H1 (cell line): Measurements from ENCODE around the gene HTR2A. TPM values are rescaled to one million over a fixed set of nuclear protein-coding genes. Genes with fewer than 3 reads are reported as not detected.

Experiments used
- CTCF ChIA-PET: fragments of 300-600 bp; sonication (Branson Sonifier 250); formaldehyde crosslinking; loops from one replicate; lab custom pipeline; 2021; ENCODE audit not compliant: partially characterized antibody; lab: Charles Lee
- POLR2A ChIA-PET: fragments of 300-600 bp; sonication (Branson Sonifier 250); formaldehyde crosslinking; loops from one replicate; lab custom pipeline; 2021; ENCODE audit warnings: inconsistent platforms; ENCODE audit not compliant: partially characterized antibody; lab: Charles Lee
- DNase-seq, 2 experiments: peaks; one replicate each; pipeline versions ENCODE4 v3.0.0 to v3.0.0-alpha.2; 2010 to 2022; ENCODE audit warnings: low spot score in 2 of 2, low read depth in 1 of 2, mixed read lengths in 1 of 2
- FAIRE-seq: peaks from 2 replicates; lab custom pipeline; 2011; peaks lifted over from hg19 to GRCh38; lab: Jason Lieb, UNC
- H2AFZ ChIP-seq: 2 replicates; pipeline ENCODE4 v1.8.1; 2012; ENCODE audit warnings: low read length, inconsistent platforms
- H2AK5ac ChIP-seq: 2 replicates; pipeline ENCODE4 v1.6.1; 2013; ENCODE audit warnings: low read depth, low read length
- H2BK120ac ChIP-seq: replicated peaks from 2 replicates; pipeline ENCODE3; 2013; ENCODE audit warnings: low read depth, low read length, inconsistent platforms
- H2BK12ac ChIP-seq: 2 replicates; pipeline ENCODE4 v1.6.1; 2013; ENCODE audit warnings: low read depth, low read length
- H2BK15ac ChIP-seq: 2 replicates; pipeline ENCODE4 v1.6.1; 2013; ENCODE audit warnings: low read length
- H2BK20ac ChIP-seq: 2 replicates; pipeline ENCODE4 v1.6.1; 2013; ENCODE audit warnings: low read length
- H2BK5ac ChIP-seq: 2 replicates; pipeline ENCODE4 v1.6.1; 2013; ENCODE audit warnings: low read depth, low read length
- H3K14ac ChIP-seq: 2 replicates; pipeline ENCODE4 v1.6.1; 2013; ENCODE audit warnings: inconsistent platforms; ENCODE audit not compliant: insufficient read length
- H3K18ac ChIP-seq: 2 replicates; pipeline ENCODE4 v1.6.1; 2013; ENCODE audit warnings: low read length; ENCODE audit errors: extremely low read depth
- H3K23ac ChIP-seq: 2 replicates; pipeline ENCODE4 v1.6.1; 2013; ENCODE audit warnings: inconsistent platforms; ENCODE audit not compliant: insufficient read length
- H3K23me2 ChIP-seq: 2 replicates; pipeline ENCODE4 v1.6.1; 2013; ENCODE audit warnings: low read depth, low read length
- H3K27ac ChIP-seq: 2 replicates; pipeline ENCODE4 v1.6.1; 2011; ENCODE audit warnings: low read depth, low read length, inconsistent platforms
- H3K27me3 ChIP-seq, 4 experiments: replicated peaks in 1 of 4; 1 replicate in 1 of 4; 2 replicates in 3 of 4; pipeline versions ENCODE4 v1.6.1 to v1.8.1; 2011 to 2013; ENCODE audit warnings: low read length in 3 of 4, mild to moderate bottlenecking in 3 of 4, inconsistent platforms in 2 of 4, mixed read lengths in 2 of 4, moderate library complexity in 1 of 4; ENCODE audit not compliant: control insufficient read depth in 3 of 4, insufficient read depth in 3 of 4; ENCODE audit errors: extremely low read depth in 1 of 4
- H3K36me3 ChIP-seq, 4 experiments: 2 replicates each; pipeline versions ENCODE4 v1.6.1 to v1.8.1; 2011 to 2013; ENCODE audit warnings: mild to moderate bottlenecking in 4 of 4, low read length in 3 of 4, moderate library complexity in 2 of 4, control low read depth in 1 of 4, inconsistent platforms in 1 of 4; ENCODE audit not compliant: insufficient read depth in 4 of 4, control insufficient read depth in 2 of 4
- H3K4ac ChIP-seq: replicated peaks from 2 replicates; pipeline ENCODE3; 2013; ENCODE audit warnings: low read length, low read depth, mixed read lengths, inconsistent platforms; ENCODE audit not compliant: insufficient read length
- H3K4me1 ChIP-seq, 4 experiments: replicated peaks in 1 of 4; 1 replicate in 1 of 4; 2 replicates in 3 of 4; pipeline versions ENCODE4 v1.6.1 to v1.8.1; 2011 to 2013; ENCODE audit warnings: low read length in 3 of 4, inconsistent platforms in 2 of 4, mixed read lengths in 1 of 4; ENCODE audit not compliant: insufficient read depth in 4 of 4, control insufficient read depth in 3 of 4
- H3K4me2 ChIP-seq, 2 experiments: 2 replicates each; pipeline versions ENCODE4 v1.6.1 to v1.8.1; 2011 to 2013; ENCODE audit warnings: low read depth in 2 of 2, low read length in 2 of 2, control low read depth in 1 of 2, inconsistent platforms in 1 of 2, mild to moderate bottlenecking in 1 of 2; ENCODE audit not compliant: insufficient read depth in 1 of 2
- H3K4me3 ChIP-seq, 4 experiments: fragments of 200-600, 300-600 bp in 1 of 4; sonication (generic), shearing (Covaris generic), sonication (Bioruptor Twin) in 1 of 4; 2 replicates each; pipeline versions ENCODE4 v1.5.1 to v1.8.1; 2011 to 2016; ENCODE audit warnings: low read length in 4 of 4, low read depth in 3 of 4, control low read depth in 2 of 4, inconsistent platforms in 2 of 4, mild to moderate bottlenecking in 2 of 4, mixed read lengths in 1 of 4, moderate library complexity in 1 of 4; ENCODE audit not compliant: insufficient read depth in 2 of 4; ENCODE audit errors: extremely low read depth in 1 of 4
- H3K56ac ChIP-seq: replicated peaks from 2 replicates; pipeline ENCODE3; 2013; ENCODE audit warnings: low read depth, mild to moderate bottlenecking, mixed read lengths, low read length, inconsistent platforms; ENCODE audit not compliant: insufficient read length
- H3K79me1 ChIP-seq: 2 replicates; pipeline ENCODE4 v1.6.1; 2013; ENCODE audit warnings: low read depth, low read length, control low read depth
- H3K79me2 ChIP-seq, 2 experiments: 2 replicates each; pipeline versions ENCODE4 v1.6.1 to v1.8.1; 2012 to 2013; ENCODE audit warnings: low read length in 2 of 2, mild to moderate bottlenecking in 2 of 2, inconsistent platforms in 1 of 2; ENCODE audit not compliant: insufficient read depth in 2 of 2, control insufficient read depth in 1 of 2
- H3K9ac ChIP-seq, 4 experiments: replicated peaks in 1 of 4; 1 replicate in 1 of 4; 2 replicates in 3 of 4; pipeline versions ENCODE4 v1.6.1 to v1.8.1; 2011 to 2013; ENCODE audit warnings: low read depth in 3 of 4, low read length in 3 of 4, control low read depth in 2 of 4, mild to moderate bottlenecking in 2 of 4, moderate library complexity in 2 of 4, inconsistent platforms in 1 of 4; ENCODE audit errors: extremely low read depth in 1 of 4
- H3K9me3 ChIP-seq, 2 experiments: 2 replicates each; pipeline versions ENCODE4 v1.6.1 to v1.8.1; 2012 to 2013; ENCODE audit warnings: mild to moderate bottlenecking in 2 of 2, moderate library complexity in 2 of 2, control low read depth in 1 of 2, inconsistent platforms in 1 of 2, low read depth in 1 of 2, low read length in 1 of 2, mixed read lengths in 1 of 2; ENCODE audit not compliant: insufficient read depth in 2 of 2
- H4K20me1 ChIP-seq, 2 experiments: replicated peaks in 1 of 2; 2 replicates each; pipeline versions ENCODE3 to v1.8.1; 2011 to 2013; ENCODE audit warnings: inconsistent platforms in 2 of 2, low read length in 2 of 2, mild to moderate bottlenecking in 1 of 2; ENCODE audit not compliant: insufficient read depth in 2 of 2, control insufficient read depth in 1 of 2
- H4K5ac ChIP-seq: 2 replicates; pipeline ENCODE4 v1.6.1; 2013; ENCODE audit warnings: low read length, low read depth, mixed read lengths, inconsistent platforms; ENCODE audit not compliant: insufficient read length
- H4K8ac ChIP-seq: 2 replicates; pipeline ENCODE4 v1.8.0; 2013; ENCODE audit warnings: mild to moderate bottlenecking, moderate library complexity, low read length, inconsistent platforms; ENCODE audit not compliant: insufficient read depth; ENCODE audit errors: extremely low read depth
- H4K91ac ChIP-seq: replicated peaks from 2 replicates; pipeline ENCODE3; 2013; ENCODE audit warnings: low read length, mixed read lengths, inconsistent platforms; ENCODE audit not compliant: insufficient read length
- EGR1 ChIP-seq: IDR thresholded peaks from 2 replicates; pipeline ENCODE4 v1.6.1; 2011; ENCODE audit warnings: low read depth, low read length, borderline replicate concordance
- KDM1A ChIP-seq: fragments of 200-600, 300-600 bp; sonication (generic); IDR thresholded peaks from 2 replicates; pipeline ENCODE4 v1.7.1; 2016; ENCODE audit warnings: mild to moderate bottlenecking, low read length, borderline replicate concordance
- POU5F1 ChIP-seq: IDR thresholded peaks from 2 replicates; pipeline ENCODE4 v1.6.1; 2011; ENCODE audit warnings: low read depth, mild to moderate bottlenecking, low read length, moderate library complexity
- RFX5 ChIP-seq: IDR thresholded peaks from 2 replicates; pipeline ENCODE4 v1.6.1; 2011; ENCODE audit warnings: low read depth, low read length, improper control_type of control experiment, borderline replicate concordance
- SP4 ChIP-seq: IDR thresholded peaks from 2 replicates; pipeline ENCODE4 v1.6.1; 2012; ENCODE audit warnings: low read length, inconsistent platforms
- SRF ChIP-seq: IDR thresholded peaks from 2 replicates; pipeline ENCODE4 v1.6.1; 2011; ENCODE audit warnings: mild to moderate bottlenecking, low read depth, low read length, moderate library complexity
- TBP ChIP-seq: IDR thresholded peaks from 2 replicates; pipeline ENCODE4 v1.6.1; 2011; ENCODE audit warnings: low read depth, low read length, improper control_type of control experiment
- WGBS, 2 experiments: shearing (Covaris generic) in 1 of 2; methylation state at CpG; one replicate each; pipeline versions ENCODE4 v1.1.6 to v1.1.7; 2013 to 2015; ENCODE audit warnings: low lambda C conversion rate in 2 of 2, mixed read lengths in 2 of 2, inconsistent platforms in 1 of 2, low coverage in 1 of 2, missing lambda C conversion rate in 1 of 2; ENCODE audit not compliant: insufficient replicate concordance in 2 of 2, insufficient coverage in 1 of 2, insufficient read length in 1 of 2; ENCODE audit errors: extremely low coverage in 1 of 2, missing lambda C conversion rate in 1 of 2; 5-methylcytosine and 5-hydroxymethylcytosine counted together
- polyA plus RNA-seq, 7 experiments: library from polyadenylated mRNA; depleted of rRNA in 3 of 7; stranded (reverse) in 5 of 7; unstranded in 2 of 7; fragments of >200 nt in 5 of 7; fragments of 200-250 nt in 2 of 7; gene quantifications; 1 replicate in 5 of 7; 2 replicates in 1 of 7; 4 replicates in 1 of 7; pipeline versions ENCODE4 v1.2.1 to v1.2.3, GENCODE V29; 2011 to 2013; ENCODE audit warnings: missing spikeins in 2 of 7, mixed read lengths in 2 of 7
- total RNA-seq: library from RNA; stranded (reverse); fragmentation: NEBNext Ultra II Directional; extraction: Animal tissue kit (Norgen Biotek cat#: 25700); gene quantifications from 2 replicates; pipeline ENCODE4 v1.2.1, GENCODE V29; 2021

The HTR2A gene
- total and polyA plus RNA-seq, 2 of the 8 experiments (the other 6 are each of a cell fraction or from before 2014, with no cell fraction given), result not detected

DNA sequence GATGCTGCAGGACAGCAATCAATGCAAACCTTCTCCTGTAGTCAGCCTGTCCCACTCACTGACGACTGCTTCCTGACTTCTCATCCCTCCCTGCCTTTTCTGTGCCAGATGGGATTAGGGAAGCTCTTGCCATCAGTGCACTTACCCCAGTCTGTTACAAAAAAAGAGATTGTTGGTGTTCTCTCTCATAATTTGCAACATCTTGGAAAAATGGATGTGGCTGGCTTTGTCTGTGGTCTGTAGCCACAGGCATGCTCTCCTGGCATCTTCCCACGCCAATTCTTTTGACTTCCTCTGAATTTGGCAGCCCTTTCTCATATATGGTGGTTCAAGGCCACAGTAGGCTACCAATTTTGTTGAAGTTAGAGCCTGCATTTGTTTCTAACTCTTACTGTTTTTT lies 11.6 kb upstream of the HTR2A start:
- no peak overlapping the region for H2AFZ ChIP-seq

More for the DNA sequence above, 11.6 kb upstream of the HTR2A start:
- Histone ChIP-seq H3K23me2 (no peaks in the 10 kb centered on the region), H3K79me2 (no peaks in the 10 kb centered on the region), H3K4ac (no peak overlapping the region), H2AK5ac (no peak overlapping the region), H4K91ac (no peak overlapping the region), H4K5ac (no peak overlapping the region), H3K9me3 (peaks cover 0 to 6% of the 10 kb centered on the region in 2 experiments; a peak in 1 of 4 replicates), H3K4me3 (no peak overlapping the region), H4K20me1 (no peaks in the 10 kb centered on the region), H4K8ac (no peak overlapping the region), H3K14ac (no peak overlapping the region), H3K27me3 (no peaks in the 10 kb centered on the region), H3K18ac (no peak overlapping the region), H3K23ac (no peak overlapping the region), H2BK12ac (no peak overlapping the region), H2BK20ac (no peak overlapping the region), H3K27ac (no peak overlapping the region), H2BK120ac (no peak overlapping the region), H3K9ac (no peak overlapping the region), H3K36me3 (no peaks in the 10 kb centered on the region; a peak in 1 of 8 replicates), H3K56ac (no peak overlapping the region), H3K4me1 (no peaks in the 10 kb centered on the region), H2BK5ac (no peak overlapping the region), H2BK15ac (no peak overlapping the region), H3K4me2 (no peak overlapping the region), H3K79me1 (no peaks in the 10 kb centered on the region)
- POLR2A ChIA-PET, result no interaction called here
- 100% methylated on average over 2 of the region's 2 CpGs; no CpG with 5 or more reads in 1 of the 2 experiments for WGBS, 2 experiments
- no peak for TF ChIP-seq SP4
- TF ChIP-seq SRF, result no peak
- TF ChIP-seq KDM1A, result no peak
- no peak for TF ChIP-seq POU5F1
- no peak for TF ChIP-seq RFX5
- TF ChIP-seq EGR1, result no peak
- no peak for TF ChIP-seq TBP
- FAIRE-seq, result no peak
- CTCF ChIA-PET, result no interaction called here
- DNase-seq, result no peak
